GM21423 (cell line): ENCODE measurements around the gene E2F2.
A peak's percentile ranks its signal among the peaks of the same experiment; 100 is the strongest.

Source experiments
- ATAC-seq: cut with Tn5 transposase; IDR thresholded peaks from one replicate; pipeline ENCODE4 v1.9.1; 2021; ENCODE audit warnings: mild to moderate bottlenecking, moderate library complexity; ENCODE audit not compliant: unreplicated experiment

The E2F2 gene, protein sequence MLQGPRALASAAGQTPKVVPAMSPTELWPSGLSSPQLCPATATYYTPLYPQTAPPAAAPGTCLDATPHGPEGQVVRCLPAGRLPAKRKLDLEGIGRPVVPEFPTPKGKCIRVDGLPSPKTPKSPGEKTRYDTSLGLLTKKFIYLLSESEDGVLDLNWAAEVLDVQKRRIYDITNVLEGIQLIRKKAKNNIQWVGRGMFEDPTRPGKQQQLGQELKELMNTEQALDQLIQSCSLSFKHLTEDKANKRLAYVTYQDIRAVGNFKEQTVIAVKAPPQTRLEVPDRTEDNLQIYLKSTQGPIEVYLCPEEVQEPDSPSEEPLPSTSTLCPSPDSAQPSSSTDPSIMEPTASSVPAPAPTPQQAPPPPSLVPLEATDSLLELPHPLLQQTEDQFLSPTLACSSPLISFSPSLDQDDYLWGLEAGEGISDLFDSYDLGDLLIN

DNA sequence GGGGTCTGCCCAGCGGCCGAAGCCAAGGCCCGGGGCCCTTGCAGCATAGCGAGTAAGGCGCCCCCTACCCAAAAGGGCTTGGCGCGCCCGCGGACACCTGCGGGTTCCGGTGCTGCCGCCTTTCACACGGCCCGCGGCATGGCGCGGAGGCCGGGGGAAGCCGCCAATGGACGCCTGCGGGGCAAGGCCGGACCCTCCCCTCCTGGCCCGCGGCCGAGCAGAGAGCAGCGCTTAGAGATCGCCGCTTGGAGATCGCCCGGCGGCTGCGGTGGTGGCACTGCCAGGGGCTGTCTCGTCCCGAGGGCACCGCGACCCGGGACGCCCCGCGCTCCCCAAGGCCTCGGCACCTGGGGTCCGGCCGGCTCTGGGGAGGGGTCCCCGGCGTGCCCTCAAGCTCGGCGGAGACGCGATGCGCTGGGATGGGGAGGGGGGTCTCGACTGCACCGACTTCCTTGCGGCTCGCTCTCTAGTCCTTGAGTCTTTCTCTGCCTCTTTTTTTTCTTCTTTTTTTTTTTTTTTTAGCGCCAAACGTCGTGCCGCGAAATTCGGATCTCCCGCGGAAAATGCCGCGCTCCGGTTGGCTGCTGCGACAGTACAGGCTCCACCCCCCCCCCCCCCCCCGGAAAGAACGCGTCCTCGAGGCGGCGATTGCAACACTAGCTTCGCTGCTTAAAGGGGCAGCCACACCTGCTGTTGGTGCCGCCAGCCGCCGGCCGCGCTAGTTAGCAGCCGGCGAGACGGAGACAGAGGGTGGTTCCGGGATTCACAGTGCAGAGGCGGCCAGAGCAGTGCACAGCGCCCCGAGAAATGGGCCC is at the start of gene E2F2:
Gene E2F2, minus strand, starts transcription at position 487 of the 815 bp plus-strand sequence. Its CDS starts 440 bp downstream, at position 47.
- peak; percentile 51 for ATAC-seq

DNA sequence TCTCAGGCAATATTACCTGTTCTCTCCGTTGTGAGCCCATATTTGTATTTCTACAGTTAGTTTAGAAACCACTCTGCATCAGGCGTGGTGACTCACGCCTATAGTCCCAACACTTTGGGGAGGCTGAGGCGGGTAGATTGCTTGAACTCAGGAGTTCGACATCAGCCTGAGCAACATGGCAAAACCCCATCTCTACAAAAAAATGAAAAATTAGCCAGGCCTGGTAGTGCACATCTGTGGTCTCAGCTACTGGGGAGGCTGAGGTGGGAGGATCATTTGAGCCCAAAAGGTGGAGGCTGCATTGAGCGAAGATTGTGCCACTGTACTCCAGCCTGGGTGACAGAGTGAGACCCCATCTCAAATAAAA is 47.9 kb upstream of the E2F2 start:
- no peak for ATAC-seq

DNA sequence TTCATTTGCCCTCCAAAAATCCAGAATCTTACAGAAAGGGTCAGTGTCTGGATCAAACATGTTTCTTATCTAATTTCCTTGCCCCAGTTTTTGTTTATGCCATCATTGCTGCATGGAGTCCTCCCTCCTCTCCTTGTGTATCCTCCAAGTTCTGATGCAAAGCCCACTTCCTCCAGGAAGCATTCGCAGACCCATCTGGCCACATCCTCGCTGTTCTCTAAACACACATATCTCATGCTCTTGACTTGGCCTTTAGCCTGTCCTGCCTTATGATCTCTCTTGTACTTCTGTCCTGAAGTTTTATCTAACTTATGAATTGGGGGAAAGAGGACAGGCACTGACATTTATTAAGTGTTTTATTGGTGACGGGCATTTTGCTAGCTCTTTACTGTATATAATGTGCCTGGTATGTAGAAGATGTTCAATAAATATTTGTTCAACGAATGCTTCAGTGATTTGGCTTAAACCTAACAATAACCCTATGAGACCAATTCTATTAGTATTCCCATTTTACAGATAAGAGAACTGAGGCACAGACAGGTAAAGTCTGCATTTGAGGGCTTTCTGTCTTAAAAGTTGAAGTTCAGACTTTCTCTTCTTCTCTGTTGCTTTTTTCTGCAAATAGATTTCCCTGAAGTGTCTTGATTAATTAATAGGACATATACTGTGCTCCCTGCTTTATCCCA is 47.4 kb upstream of the E2F2 start:
- no peak for ATAC-seq

DNA sequence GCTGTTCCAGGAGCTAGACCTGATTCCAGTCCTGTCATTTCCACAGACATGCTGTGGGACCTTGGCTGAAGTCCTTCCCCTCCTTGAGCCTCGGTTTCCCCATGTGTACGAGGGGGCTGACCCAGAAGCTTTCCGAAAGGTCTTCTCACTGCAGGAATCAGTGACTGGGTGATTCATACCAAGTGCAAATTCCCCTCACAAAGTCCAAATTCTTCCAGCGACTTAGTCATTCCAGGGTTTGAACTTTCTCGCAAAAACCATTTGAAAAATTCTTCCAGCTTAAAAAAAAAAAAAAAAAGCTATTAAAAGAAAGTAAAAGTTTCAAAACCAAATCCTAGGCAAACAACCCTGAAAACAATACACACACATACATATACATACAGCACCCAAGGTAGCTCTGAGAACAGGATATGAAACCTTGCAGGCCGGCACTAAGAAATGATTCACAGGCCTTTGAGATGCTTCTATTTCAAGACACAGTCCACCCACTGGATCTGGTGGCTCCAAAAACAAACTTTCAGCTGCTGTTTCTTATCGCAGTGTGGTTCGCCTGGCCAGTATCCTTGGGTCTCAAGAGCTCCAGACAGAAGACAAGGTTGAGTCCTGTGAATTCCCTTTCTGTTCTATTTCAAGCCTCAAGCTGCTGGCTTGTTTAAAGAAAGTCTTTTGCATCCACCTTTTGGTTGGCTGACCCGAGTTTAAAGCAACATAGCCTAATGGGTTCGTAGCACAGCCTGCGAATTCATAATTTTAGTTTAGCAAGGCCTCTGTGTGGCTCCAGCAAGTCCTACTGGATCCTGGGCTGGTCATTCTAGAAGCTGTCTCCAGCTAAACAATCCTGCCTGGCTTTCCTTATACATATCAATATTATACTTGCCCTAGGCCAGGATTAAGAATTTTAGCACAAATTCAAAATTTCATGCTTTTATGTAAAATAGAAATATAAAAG is 46.3 kb upstream of the E2F2 start:
- ATAC-seq: peak; percentile 83

DNA sequence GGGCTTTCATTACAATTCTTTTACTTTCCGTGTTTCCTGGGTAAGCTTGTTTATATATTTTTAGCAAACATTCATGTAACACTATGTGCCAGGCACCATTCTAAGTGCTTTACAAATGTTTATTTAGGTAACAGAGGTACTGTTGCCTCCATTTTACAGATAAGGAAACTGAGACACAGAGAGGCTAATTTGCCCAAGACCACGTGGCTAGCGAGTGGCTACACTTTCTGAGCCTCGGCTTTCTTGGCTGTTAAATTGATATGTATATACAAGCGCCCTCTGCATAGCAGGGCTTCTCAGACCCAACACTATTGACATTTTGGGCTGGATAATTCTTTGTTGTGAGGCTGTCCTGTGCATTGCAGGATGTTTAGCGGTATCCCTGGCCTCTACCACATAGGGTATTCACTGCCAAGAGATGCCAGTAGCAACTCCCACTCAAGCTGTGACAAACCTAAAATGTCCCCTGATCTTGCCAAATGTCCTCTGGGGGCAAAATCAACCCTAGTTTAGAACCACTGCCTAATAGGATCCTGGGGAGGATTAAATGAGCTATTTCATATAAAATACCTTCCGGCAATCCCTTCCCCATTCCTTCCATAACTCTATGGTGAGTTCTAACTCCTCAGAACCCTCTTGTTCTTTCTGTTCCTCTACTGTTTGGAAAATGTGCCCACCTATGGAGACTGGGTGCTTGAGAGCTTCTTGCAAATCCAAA is 45.5 kb upstream of the E2F2 start:
- no peak for ATAC-seq

DNA sequence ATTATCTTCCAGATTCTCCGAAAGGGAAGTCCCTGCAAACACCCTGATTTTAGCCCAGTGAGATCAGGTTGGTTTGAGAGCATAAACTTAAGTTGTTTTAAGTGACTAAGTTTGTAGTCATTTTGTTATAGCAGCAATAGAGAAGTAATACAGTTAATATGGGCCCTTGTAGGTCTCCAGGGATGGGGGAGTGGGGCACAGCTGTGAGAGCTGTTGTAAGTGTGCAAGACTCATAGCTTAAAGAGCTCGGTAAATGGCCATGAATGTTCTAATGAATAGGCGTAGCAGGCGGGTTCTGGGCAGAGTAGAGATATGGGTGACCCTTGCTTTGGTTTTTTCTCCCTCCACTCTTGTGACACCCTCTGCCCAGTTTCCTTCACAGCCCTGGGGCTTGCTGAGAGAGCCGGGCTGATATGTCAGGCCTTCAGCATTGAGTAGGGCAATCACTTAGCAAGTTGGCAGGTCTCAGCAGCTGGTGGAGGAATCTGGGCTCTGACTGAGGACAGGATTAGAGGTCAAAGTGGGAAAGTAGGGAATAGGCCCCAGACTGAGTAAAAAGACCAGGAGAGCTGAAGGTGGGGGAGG is 44.3 kb upstream of the E2F2 start:
- no peak for ATAC-seq

DNA sequence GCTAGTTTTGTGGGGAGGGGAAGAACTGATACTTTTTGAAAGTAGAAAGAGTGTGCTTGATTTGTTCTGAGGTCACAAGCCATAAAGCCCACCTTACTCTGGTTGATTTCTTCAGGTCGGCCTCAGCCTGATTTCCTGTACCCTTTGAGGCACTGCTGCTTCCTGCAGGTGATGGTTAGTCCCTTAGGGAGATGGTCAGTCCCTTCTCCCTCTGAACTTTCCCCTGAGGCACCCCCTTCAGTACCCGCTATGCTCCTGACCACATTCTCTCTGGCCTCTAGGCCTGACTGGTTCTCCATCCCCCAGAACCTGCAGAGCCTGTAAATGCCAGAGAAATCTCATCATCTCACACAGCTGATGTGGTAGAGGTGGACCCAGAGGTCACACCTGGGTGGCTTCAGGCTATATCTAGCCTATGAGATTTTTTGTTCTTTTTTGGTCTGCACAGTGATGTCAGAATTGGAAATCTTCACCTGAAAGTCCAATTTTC is 43.3 kb upstream of the E2F2 start:
- ATAC-seq: peak; percentile 40

DNA sequence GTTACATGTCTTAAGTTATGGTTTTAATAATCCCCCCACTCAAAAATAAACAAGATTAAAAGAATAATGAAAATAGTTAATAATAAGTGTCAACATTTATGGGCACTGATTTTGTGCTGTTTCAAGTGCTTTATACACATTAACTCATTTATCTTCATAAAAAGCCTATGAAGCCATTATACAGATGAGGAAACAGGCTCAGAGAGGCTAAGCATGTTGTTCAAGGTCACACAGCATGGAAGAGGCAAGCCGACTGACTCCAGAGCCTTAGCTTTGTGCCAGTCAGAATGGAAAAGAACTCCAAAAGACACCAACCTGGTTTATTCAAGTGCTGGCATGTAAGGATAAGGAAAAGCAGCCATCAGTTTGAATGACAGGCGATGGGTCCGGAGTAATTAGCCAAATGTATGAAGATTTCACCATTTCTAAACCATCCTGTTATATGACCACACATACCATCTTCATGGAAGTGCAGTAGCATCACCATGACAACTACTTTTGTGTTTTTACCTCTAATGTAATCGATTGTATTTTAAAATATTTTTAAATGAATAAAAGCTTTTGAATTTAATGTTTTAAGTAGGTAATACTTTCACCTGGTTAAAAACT is 42.6 kb upstream of the E2F2 start:
- no peak for ATAC-seq

DNA sequence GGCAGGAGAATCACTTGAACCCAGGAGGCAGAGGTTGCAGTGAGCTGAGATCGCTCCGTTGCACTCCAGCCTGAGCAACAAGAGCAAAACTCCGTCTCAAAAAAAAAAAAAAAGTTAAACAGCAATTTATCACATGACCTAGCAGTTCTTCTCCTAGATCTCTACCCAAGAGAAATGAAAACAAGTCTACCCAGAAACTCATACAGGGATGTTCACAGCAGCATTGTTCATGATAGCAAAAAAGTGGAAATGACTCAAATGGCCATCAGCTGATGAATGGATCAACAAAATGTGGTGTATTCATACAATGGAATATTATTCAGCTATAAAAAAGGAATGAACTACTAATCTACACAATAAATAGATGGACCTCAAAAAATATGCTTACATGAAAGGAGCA is 40.4 kb upstream of the E2F2 start:
- no peak for ATAC-seq

DNA sequence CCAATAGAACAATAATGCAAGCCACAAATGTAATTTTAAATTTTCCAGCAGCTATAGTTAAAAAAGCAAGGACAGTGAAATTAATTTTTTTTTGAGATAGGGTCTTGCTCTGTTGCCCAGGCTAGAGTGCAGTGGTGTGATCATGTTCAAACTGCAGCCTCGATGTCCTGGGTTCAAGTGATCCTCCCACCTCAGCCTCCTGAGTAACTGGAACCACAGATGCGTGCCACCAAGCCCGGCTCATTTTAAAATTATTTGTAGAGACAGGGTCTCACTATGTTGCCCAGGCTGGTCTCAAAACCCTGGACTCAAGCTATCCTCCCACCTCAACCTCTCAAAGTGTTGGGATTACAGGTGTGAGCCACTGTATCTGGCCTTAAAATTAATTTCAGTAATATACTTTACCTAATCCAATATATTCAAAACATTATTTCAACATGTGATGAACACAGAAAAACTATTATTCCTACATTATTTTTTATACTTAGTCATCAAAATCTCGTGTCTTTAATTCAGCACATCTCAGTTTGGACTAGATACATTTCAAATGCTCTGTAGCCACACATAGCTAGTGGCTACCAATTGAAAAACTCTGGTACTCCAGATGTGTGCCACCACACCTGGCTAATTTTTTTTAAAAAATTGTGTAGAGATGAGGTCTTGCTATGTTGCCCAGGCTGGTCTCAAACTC is 39.1 kb upstream of the E2F2 start:
- no peak for ATAC-seq

DNA sequence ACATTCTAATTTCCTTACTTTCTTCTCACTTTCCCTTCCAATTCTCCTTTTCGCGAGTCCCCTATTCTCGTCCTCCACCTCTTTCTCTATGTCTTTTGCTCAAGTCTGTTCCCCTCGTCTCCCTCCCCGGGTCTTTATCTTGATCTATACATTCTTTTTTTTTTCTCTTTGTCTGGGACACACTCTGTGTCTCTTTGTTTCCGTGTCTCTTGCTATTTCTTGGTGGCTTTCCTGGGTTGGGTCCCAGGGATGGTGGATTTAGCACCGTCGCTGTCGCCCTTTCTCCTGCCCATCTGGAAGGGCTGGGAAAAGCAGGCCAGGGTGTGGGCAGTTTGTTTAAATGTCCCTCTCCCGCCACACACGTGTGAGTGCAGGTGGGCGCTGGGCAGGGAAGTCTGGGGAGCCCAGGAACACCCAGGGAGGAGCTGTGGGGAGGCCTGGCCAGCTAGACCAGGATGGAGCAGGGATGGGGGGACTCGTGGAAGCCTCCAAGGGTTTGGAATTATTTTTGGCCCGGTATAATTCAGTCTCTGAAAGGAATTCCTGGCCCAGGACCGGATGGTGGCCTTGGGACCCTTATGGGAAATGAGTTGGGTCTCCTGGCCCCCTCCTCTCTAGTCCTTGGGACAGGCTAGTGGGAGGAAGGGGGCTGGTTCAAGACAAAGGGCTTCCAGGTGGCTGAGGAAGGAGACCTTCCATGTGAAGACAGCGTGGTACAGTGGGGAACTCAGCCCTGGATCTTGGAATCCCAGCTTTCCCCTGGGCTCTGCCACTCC is 37.8 kb upstream of the E2F2 start:
- no peak for ATAC-seq

DNA sequence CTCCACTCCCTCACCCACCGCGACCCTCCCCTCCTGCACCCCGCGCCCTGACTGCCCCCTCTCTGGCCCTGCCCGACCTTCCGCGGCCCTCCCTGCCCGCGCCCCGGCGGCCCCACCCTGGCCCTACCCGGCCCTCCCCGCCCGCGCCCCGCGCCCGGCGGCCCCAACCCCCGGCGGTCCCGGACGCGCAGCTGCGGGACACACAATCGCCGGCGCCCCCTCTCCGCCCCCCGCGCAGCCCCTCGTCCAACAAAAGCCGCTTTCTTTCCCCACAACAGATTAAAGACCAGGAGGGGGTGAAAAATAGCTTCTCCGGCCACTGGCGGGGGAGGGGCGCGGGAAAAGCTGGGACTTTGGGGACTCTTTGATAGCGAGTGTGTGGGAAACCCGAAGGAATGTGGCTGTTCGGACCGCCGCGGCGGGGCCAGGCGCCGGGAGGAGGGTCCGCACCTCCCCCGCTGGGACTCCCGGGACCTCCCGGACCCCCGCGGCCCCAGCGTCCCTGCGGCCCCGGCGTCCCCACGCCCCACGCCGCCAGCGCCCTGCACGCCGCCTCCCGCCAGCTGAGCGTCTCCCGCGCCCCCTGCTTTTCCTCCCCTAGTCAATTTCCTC is 37.1 kb upstream of the E2F2 start:
- ATAC-seq: no peak

DNA sequence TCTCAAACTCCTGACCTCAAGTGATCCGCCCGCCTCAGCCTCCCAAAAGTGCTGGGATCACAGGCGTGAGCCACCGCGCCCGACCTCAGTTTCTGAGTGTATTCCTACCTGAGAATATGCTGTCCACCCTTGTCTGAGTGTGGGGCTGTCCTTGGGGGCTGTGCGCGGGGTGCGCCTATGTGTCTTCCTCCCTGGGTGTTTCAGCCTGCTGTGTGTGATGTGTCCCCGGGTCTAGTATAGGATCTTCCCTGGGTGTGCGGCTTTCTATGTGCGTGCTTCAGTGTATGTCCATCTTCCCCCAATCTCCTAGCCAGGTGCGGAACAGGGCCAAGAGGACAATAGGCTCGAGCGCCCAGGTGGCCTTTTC is 36.6 kb upstream of the E2F2 start:
- ATAC-seq: no peak

DNA sequence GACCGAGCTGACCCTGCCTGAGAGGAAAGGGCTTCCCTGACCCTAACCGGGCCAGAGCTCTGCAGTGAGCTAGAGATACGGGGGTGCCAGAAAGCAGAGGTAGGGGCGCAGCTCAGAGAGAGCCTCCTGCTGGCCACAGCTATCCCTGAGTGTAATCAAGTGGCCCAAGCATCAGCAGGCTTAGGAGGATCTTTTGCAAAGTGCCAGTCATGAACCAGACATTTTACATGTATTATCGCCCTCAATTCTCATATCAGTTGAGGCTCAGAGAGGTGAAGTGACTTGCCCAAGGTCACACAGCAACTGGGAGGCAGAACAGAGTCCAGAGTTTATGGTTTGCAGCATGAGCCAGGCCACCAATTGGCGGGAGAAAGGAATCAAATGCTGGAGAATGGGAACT is 35.3 kb upstream of the E2F2 start:
- ATAC-seq: no peak

DNA sequence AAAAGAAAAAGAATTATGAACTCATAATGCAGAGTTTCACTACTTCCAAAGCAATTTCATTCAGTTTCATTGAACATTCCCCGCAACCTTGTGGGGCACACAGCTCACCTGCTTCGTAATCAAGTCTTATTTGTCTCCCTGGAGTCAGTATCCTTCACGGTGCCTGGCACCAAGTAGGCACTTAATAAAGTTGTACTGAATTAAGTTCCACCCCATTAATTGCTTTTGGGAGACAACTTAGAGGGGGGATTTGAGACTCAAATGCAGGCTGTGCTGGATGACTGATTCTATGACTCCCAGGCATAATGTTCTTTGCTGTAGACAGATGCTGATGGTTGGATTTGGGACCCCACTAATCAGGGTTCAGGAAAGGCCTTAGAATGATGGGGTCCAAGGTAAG is 34.7 kb upstream of the E2F2 start:
- no peak for ATAC-seq

DNA sequence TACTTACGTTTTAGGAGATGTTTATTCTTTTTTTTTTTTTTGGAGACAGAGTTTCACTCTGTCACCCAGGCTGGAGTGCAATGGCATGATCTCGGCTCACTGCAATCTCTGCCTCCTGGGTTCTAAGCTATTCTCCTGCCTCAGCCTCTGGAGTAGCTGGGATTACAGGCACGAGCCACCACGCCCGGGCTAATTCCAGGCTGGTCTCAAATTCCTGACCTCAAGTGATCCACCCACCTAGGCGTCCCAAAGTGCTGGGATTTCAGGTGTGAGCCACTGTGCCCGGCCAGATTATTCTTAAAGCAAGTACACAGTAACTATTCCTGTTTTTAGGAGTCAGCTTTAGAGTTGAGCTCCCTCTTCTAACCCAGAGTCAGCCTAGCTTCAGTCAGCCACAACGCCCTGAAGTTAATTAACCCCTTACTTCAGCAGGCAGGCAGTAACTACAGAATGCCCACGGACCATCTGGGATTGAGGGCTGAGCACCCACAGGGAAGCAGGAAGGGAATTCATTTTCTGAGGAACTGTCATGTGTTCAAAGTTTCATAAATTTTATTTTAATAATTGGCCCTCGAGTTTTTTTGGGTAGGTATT is 33.6 kb upstream of the E2F2 start:
- no peak for ATAC-seq
